ENCODE data around the gene CEP250.

DNA sequence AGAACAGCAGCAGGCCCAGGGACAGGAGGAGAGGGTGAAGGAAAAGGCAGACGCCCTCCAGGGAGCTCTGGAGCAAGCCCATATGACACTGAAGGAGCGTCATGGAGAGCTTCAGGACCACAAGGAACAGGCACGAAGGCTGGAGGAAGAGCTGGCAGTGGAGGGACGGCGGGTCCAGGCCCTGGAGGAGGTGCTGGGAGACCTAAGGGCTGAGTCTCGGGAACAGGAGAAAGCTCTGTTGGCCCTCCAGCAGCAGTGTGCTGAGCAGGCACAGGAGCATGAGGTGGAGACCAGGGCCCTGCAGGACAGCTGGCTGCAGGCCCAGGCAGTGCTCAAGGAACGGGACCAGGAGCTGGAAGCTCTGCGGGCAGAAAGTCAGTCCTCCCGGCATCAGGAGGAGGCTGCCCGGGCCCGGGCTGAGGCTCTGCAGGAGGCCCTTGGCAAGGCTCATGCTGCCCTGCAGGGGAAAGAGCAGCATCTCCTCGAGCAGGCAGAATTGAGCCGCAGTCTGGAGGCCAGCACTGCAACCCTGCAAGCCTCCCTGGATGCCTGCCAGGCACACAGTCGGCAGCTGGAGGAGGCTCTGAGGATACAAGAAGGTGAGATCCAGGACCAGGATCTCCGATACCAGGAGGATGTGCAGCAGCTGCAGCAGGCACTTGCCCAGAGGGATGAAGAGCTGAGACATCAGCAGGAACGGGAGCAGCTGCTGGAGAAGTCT is 48.6 kb downstream of the CEP250 start:
- TF ChIP-seq KLF16 (tag by site-specific recombination; IDR thresholded peaks at IDR 0.05) (no peak), ZBTB21 (tag by site-specific recombination; IDR thresholded peaks at IDR 0.05) (no peak)

All from HEK293 (cell line).